ENCODE data around the gene TSN.
"Not testable (repeated sequence)": the region's sequence is repeated elsewhere in the genome, so short reads cannot be mapped to it uniquely, and the experiment has no call there.

Gene TSN
- 83.3 to 131 reads per million in 2 experiments for total RNA-seq

- DNase-seq (ENCODE audit: low read depth), result peak; percentile 96
Measured at GRCh38 chr2:121755237-121756111, at the start of gene TSN. Gene TSN (plus strand): TSS chr2:121755651. CDS start chr2:121755780, 129 bp downstream.

- DNase-seq (ENCODE audit: low read depth), result no peak
Measured at GRCh38 chr2:121705958-121706357, 49.5 kb upstream of the TSN start.

DNA sequence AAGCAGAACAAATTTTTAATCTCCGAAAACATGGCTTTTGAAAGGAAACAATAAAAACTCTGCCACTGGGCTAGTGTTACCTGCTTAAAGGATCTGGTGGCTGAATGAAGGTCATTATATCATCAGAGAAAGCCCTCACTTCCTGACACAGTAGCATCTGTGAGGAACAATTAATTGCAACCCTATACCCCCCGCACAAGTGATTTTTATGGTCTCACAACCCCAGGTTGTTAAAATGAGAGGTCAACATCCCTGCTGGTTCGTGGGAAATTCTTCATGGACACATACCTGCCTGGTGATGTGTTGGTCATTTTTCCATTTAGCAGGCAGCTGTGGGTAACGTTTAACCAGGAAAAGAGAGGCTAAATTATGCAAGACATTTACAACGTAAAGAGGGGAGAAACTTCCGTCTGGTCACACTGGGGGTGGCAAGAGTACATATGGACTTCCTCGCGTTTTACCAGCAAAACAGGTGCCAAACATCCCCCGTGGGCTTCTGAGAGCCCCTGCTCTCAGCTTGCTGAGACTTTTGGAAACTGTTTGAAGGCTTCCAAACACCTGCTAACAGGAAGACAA, 48.0 kb upstream of the TSN start:
- no peak for DNase-seq (ENCODE audit: low read depth)

- no peak for DNase-seq (ENCODE audit: low read depth)
Measured at GRCh38 chr2:121707920-121708361, 47.5 kb upstream of the TSN start.

- DNase-seq (ENCODE audit: low read depth), result no peak
Measured at GRCh38 chr2:121709776-121710469, 45.5 kb upstream of the TSN start.

GRCh38 chr2:121710470-121711170, 44.8 kb upstream of the TSN start:
- DNase-seq (ENCODE audit: low read depth), result no peak

GRCh38 chr2:121711481-121711880, 44.0 kb upstream of the TSN start:
- not testable (repeated sequence) for DNase-seq (ENCODE audit: low read depth)

- DNase-seq (ENCODE audit: low read depth), result no peak
Measured at GRCh38 chr2:121716126-121716525, 39.3 kb upstream of the TSN start.

DNA sequence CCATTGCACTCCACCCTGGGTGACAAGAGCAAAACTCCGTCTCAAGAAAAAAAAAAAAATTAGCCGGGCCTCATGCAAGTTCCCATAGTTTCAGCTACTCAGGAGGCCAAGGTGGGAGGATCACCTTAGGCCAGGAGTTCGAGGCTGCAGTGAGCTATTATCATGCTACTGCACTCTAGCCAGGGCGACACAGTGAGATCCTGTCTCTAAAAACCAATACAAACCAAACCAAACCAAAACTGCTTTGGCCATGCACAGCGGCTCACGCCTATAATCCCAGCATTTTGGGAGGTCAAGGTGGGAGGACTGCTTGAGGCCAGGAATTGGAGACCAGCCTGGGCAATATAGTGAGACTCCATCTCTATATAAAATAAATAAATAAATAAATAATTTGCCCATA, 37.9 kb upstream of the TSN start:
- no peak for DNase-seq (ENCODE audit: low read depth)

- DNase-seq (ENCODE audit: low read depth), result no peak
Measured at GRCh38 chr2:121721926-121722325, 33.5 kb upstream of the TSN start.

GRCh38 chr2:121722479-121722878, 33.0 kb upstream of the TSN start:
- no peak for DNase-seq (ENCODE audit: low read depth)

GRCh38 chr2:121723316-121723715, 32.1 kb upstream of the TSN start:
- no peak for DNase-seq (ENCODE audit: low read depth)

- DNase-seq (ENCODE audit: low read depth), result no peak
Measured at GRCh38 chr2:121727332-121727731, 28.1 kb upstream of the TSN start.

GRCh38 chr2:121727950-121728349, 27.5 kb upstream of the TSN start:
- no peak for DNase-seq (ENCODE audit: low read depth)

DNA sequence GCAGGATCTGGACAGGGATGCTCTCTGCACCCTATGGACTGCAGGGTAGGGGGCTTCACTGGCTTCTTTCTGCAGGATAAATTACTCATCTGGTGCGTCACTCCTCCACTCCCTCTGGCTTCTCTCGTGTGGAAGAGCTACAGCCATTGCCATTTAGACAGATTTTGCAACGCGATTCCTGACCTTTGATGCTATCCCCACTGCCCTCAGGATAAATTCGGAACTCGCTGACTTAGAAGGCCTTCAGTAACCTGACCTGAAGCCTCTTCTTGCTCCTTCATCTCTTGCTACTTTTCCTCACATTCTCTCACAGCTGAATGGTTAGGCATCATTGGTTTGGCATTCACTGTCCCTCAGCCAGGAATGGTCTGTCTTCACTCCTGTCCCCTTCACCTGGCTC, 24.1 kb upstream of the TSN start:
- no peak for DNase-seq (ENCODE audit: low read depth)

- not testable (repeated sequence) for DNase-seq (ENCODE audit: low read depth)
Measured at GRCh38 chr2:121734544-121734943, 20.9 kb upstream of the TSN start.

GRCh38 chr2:121735518-121736074, 19.9 kb upstream of the TSN start:
- no peak for DNase-seq (ENCODE audit: low read depth)

GRCh38 chr2:121736140-121736461, 19.4 kb upstream of the TSN start:
- no peak for DNase-seq (ENCODE audit: low read depth)

DNA sequence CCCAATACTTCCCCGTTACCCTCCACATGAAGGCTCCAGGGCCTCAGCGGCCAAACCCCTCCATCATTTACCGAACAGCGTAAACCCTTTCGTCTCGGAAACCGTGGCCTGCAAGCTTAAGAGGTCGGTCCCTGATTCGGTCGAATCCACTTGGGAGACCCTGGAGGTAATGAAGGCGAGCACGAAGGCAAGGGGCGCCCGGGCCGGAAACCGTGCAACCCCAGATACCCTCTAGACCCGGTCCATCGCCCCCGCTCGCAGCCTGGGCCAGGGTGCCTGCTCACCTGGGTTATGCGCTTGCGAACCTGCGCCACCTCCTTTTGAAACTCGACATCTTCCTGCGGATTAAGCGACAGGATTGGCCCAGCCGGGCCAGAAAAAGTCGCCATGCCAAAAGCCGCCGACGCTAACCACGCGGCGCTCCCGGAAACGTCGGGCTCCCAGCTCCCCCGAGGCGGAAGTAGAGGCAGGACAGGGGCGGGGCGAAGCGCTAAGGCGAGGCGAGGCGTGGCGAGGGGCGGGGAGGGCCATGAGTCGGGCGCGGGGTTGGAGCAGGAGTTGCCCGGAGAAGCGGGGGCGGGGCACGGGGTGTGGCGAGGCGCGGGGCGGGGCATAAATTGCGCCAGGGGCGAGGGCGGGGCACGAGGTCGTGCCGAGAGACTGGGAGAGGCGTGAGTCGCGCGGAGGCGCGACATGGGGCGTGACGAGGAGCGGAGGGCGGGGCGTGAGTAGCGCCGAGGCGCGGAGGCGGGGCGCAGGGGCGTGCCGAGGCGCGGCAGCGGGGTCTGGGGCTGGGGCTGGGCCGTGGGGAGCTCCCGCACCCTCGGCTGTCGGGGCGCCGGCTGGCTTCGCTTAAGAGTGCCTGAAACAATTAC, 18.8 kb upstream of the TSN start, which contains the start of gene NIFK:
TSS of gene NIFK (minus strand) at position 414 of the 875 bp plus-strand sequence. CDS start at position 389, 25 bp downstream.
- peak; percentile 100 for DNase-seq (ENCODE audit: low read depth)

GRCh38 chr2:121740973-121741372, 14.5 kb upstream of the TSN start:
- no peak for DNase-seq (ENCODE audit: low read depth)

- DNase-seq (ENCODE audit: low read depth), result no peak
Measured at GRCh38 chr2:121741450-121741849, 14.0 kb upstream of the TSN start.

Data from T follicular helper cell (primary cell).